IMR-90 (cell line): ENCODE measurements around the gene GFM1. TPM values are rescaled to one million over a fixed set of nuclear protein-coding genes. Genes with fewer than 3 reads are reported as not detected.
A peak's percentile ranks its signal among the peaks of the same experiment; 100 is the strongest.

Experiments used
- ATAC-seq: fragments of 200-7000 bp; cut with Tn5 transposase; 2 replicates; pipeline ENCODE4 v1.9.1; 2020; ENCODE audit warnings: low read depth, mild to moderate bottlenecking, moderate library complexity
- Bru-seq: library from RNA; stranded (reverse); fragments of 400-500 nt; gene quantifications from one replicate; lab custom pipeline; 2021; lab: Mats Ljungman, UMichigan
- BruChase-seq, 2 experiments: library from RNA; stranded (reverse); fragments of 400-500 nt; gene quantifications; one replicate each; lab custom pipeline; 2021; lab: Mats Ljungman, UMichigan
- BruUV-seq: library from RNA; stranded (reverse); fragments of 400-500 nt; replicated peaks from 2 replicates; lab custom pipeline; 2021; lab: Mats Ljungman, UMichigan
- CTCF ChIA-PET: fragments of 300-600 bp; formaldehyde crosslinking; extraction: SDS; loops from one replicate; lab custom pipeline; 2021; ENCODE audit warnings: antibody characterized with exemption; lab: Yijun Ruan, JAX
- POLR2A ChIA-PET: fragments of 300-600 bp; sonication (Branson Sonifier 250); formaldehyde crosslinking; loops from one replicate; lab custom pipeline; 2022; ENCODE audit warnings: antibody characterized with exemption; ENCODE audit not compliant: unreplicated experiment; lab: Charles Lee
- DNase-seq: peaks from one replicate; pipeline ENCODE4 v3.0.0; 2013
- H2AFZ ChIP-seq: replicated peaks from 2 replicates; pipeline ENCODE3; 2013; ENCODE audit warnings: low read length, mild to moderate bottlenecking; ENCODE audit not compliant: poor library complexity
- H2AK5ac ChIP-seq: 2 replicates; pipeline ENCODE4 v1.6.1; 2013; ENCODE audit warnings: low read depth, low read length, inconsistent platforms
- H2AK9ac ChIP-seq: replicated peaks from 2 replicates; pipeline ENCODE3; 2013; ENCODE audit warnings: mild to moderate bottlenecking, low read depth, low read length, moderate library complexity; ENCODE audit not compliant: poor library complexity
- H2BK120ac ChIP-seq: 2 replicates; pipeline ENCODE4 v1.6.1; 2013; ENCODE audit warnings: low read depth, low read length, inconsistent platforms
- H2BK15ac ChIP-seq: 3 replicates; pipeline ENCODE4 v1.6.1; 2013; ENCODE audit warnings: low read depth, low read length, inconsistent platforms
- H2BK20ac ChIP-seq: 2 replicates; pipeline ENCODE4 v1.6.1; 2013; ENCODE audit warnings: low read depth, mild to moderate bottlenecking, inconsistent platforms, low read length, moderate library complexity
- H2BK5ac ChIP-seq: 2 replicates; pipeline ENCODE4 v1.6.1; 2013; ENCODE audit warnings: mild to moderate bottlenecking, low read depth, low read length, inconsistent platforms; ENCODE audit not compliant: poor library complexity, severe bottlenecking
- H3K14ac ChIP-seq: replicated peaks from 2 replicates; pipeline ENCODE4 v1.6.1; 2013; ENCODE audit warnings: low read depth, low read length, inconsistent platforms
- H3K18ac ChIP-seq: 2 replicates; pipeline ENCODE4 v1.6.1; 2013; ENCODE audit warnings: low read depth, low read length, control low read depth
- H3K23ac ChIP-seq: 2 replicates; pipeline ENCODE4 v1.6.1; 2013; ENCODE audit warnings: low read depth, low read length, inconsistent platforms
- H3K27ac ChIP-seq: 2 replicates; pipeline ENCODE4 v1.5.1; 2013; ENCODE audit warnings: mild to moderate bottlenecking, control low read depth, low read length; ENCODE audit not compliant: insufficient read depth
- H3K27me3 ChIP-seq: 2 replicates; pipeline ENCODE4 v1.6.1; 2013; ENCODE audit warnings: low read length; ENCODE audit not compliant: control insufficient read depth, insufficient read depth
- H3K36me3 ChIP-seq: 2 replicates; pipeline ENCODE4 v1.6.1; 2013; ENCODE audit warnings: low read length, mixed read lengths; ENCODE audit not compliant: control insufficient read depth, insufficient read depth
- H3K4ac ChIP-seq: 2 replicates; pipeline ENCODE4 v1.6.1; 2013; ENCODE audit warnings: low read depth, low read length, inconsistent platforms
- H3K4me1 ChIP-seq: 2 replicates; pipeline ENCODE4 v1.6.1; 2013; ENCODE audit warnings: low read length, mixed read lengths; ENCODE audit not compliant: control insufficient read depth, insufficient read depth
- H3K4me2 ChIP-seq: 2 replicates; pipeline ENCODE4 v1.6.1; 2013; ENCODE audit warnings: low read depth, mild to moderate bottlenecking, control low read depth, low read length, moderate library complexity
- H3K4me3 ChIP-seq: 2 replicates; pipeline ENCODE4 v1.5.1; 2013; ENCODE audit warnings: low read depth, mild to moderate bottlenecking, control low read depth, low read length, moderate library complexity; ENCODE audit not compliant: insufficient read depth
- H3K56ac ChIP-seq: 2 replicates; pipeline ENCODE4 v1.6.1; 2013; ENCODE audit warnings: low read length, inconsistent platforms; ENCODE audit not compliant: insufficient read depth; ENCODE audit errors: extremely low read depth
- H3K79me1 ChIP-seq, 2 experiments: 2 replicates each; pipeline ENCODE4 v1.6.1; 2013; ENCODE audit warnings: low read length in 2 of 2, inconsistent platforms in 1 of 2, low read depth in 1 of 2
- H3K9ac ChIP-seq: 2 replicates; pipeline ENCODE4 v1.6.1; 2013; ENCODE audit warnings: low read depth, low read length, control low read depth
- H3K9me1 ChIP-seq: 2 replicates; pipeline ENCODE4 v1.6.1; 2013; ENCODE audit warnings: low read length, inconsistent platforms; ENCODE audit not compliant: insufficient read depth
- H3K9me3 ChIP-seq: 2 replicates; pipeline ENCODE4 v1.6.1; 2013; ENCODE audit warnings: low read length; ENCODE audit not compliant: control insufficient read depth, insufficient read depth
- H4K20me1 ChIP-seq: 2 replicates; pipeline ENCODE4 v1.6.1; 2013; ENCODE audit warnings: low read length, inconsistent platforms; ENCODE audit not compliant: insufficient read depth
- H4K5ac ChIP-seq: 2 replicates; pipeline ENCODE4 v1.6.1; 2013; ENCODE audit warnings: mild to moderate bottlenecking, low read depth, low read length, control low read depth
- H4K8ac ChIP-seq, 2 experiments: 2 replicates each; pipeline ENCODE4 v1.6.1; 2013; ENCODE audit warnings: low read depth in 2 of 2, low read length in 2 of 2, control low read depth in 1 of 2, inconsistent platforms in 1 of 2
- H4K91ac ChIP-seq: 2 replicates; pipeline ENCODE4 v1.6.1; 2013; ENCODE audit warnings: low read depth, low read length, inconsistent platforms; ENCODE audit not compliant: insufficient read depth
- BHLHE40 ChIP-seq: fragments of 150-350 bp; IDR thresholded peaks from 2 replicates; pipeline ENCODE4 v1.6.1; 2016; ENCODE audit warnings: mild to moderate bottlenecking, low read depth, low read length
- CEBPB ChIP-seq: IDR thresholded peaks from 2 replicates; pipeline ENCODE4 v1.6.1; 2012; ENCODE audit warnings: low read depth, low read length, improper control_type of control experiment
- CHD1 ChIP-seq: IDR thresholded peaks from 2 replicates; pipeline ENCODE4 v1.6.1; 2012; ENCODE audit warnings: low read depth, low read length, improper control_type of control experiment
- ELK1 ChIP-seq: fragments of 150-350 bp; IDR thresholded peaks from 2 replicates; pipeline ENCODE4 v1.6.1; 2016; ENCODE audit warnings: low read depth, mild to moderate bottlenecking, low read length, moderate library complexity, borderline replicate concordance
- FOS ChIP-seq: fragments of 150-350 bp; IDR thresholded peaks from 2 replicates; pipeline ENCODE4 v1.6.1; 2016; ENCODE audit warnings: low read depth, low read length
- MXI1 ChIP-seq: IDR thresholded peaks from 2 replicates; pipeline ENCODE4 v1.6.1; 2012; ENCODE audit warnings: low read depth, mild to moderate bottlenecking, low read length, moderate library complexity, borderline replicate concordance
- POLR2A ChIP-seq: IDR thresholded peaks from 2 replicates; pipeline ENCODE4 v1.6.1; 2012; ENCODE audit warnings: mild to moderate bottlenecking, low read depth, low read length
- RCOR1 ChIP-seq: IDR thresholded peaks from 2 replicates; pipeline ENCODE4 v1.6.1; 2012; ENCODE audit warnings: mild to moderate bottlenecking, low read length, improper control_type of control experiment; ENCODE audit not compliant: insufficient replicate concordance
- SMC3 ChIP-seq: fragments of 150-350 bp; IDR thresholded peaks from 2 replicates; pipeline ENCODE4 v1.6.1; 2016; ENCODE audit warnings: low read depth, mild to moderate bottlenecking, antibody characterized with exemption, low read length, moderate library complexity
- WGBS, 2 experiments: methylation state at CpG; one replicate each; pipeline versions ENCODE4 v1.1.5 to v1.1.7; 2013; ENCODE audit warnings: missing lambda C conversion rate in 2 of 2; ENCODE audit not compliant: insufficient read length in 1 of 2; ENCODE audit errors: extremely low coverage in 2 of 2; 5-methylcytosine and 5-hydroxymethylcytosine counted together
- dilution Hi-C: fragments of 300-500 bp; cut with HindIII; formaldehyde crosslinking; loops from one replicate; pipeline ENCODE4 v1.14.3; 2018; ENCODE audit warnings: low sequenced_read_pairs; ENCODE audit not compliant: unreplicated experiment
- in situ Hi-C: fragments of 300-500 bp; cut with MboI; formaldehyde crosslinking; loops from 3 replicates; pipeline ENCODE4 v1.14.3; 2019; ENCODE audit warnings: low sequenced_read_pairs, inconsistent platforms, mixed read lengths
- intact Hi-C: fragments of 100-400 bp; cut with micrococcal nuclease; formaldehyde crosslinking; loops from 2 replicates; pipeline ENCODE4 v1.10.0; 2022
- long read RNA-seq: library from polyadenylated mRNA; unstranded; transcript quantifications from one replicate; pipeline ENCODE4 v2.0.0, GENCODE V29; 2021; ENCODE audit not compliant: unreplicated experiment
- polyA plus RNA-seq, 3 experiments: library from polyadenylated mRNA; depleted of rRNA; stranded (reverse); fragments of >200 nt; gene quantifications; 2 replicates each; pipeline ENCODE4 v1.2.3, GENCODE V29; 2012; ENCODE audit warnings: low replicate concordance in 1 of 3
- total RNA-seq: library from RNA; depleted of rRNA; stranded (reverse); fragments of >200 nt; gene quantifications from 2 replicates; pipeline ENCODE4 v1.2.3, GENCODE V29; 2012; rRNA removed
- TF ChIP-seq, protein P1 (sequence below): fragments of 150-350 bp; IDR thresholded peaks from 2 replicates; pipeline ENCODE4 v1.6.1; 2017; ENCODE audit warnings: mild to moderate bottlenecking, antibody characterized with exemption, low read length, low read depth
- TF ChIP-seq, protein P2 (sequence below): conservative IDR thresholded peaks from 2 replicates; pipeline ENCODE4 v1.5.1; 2012; ENCODE audit warnings: mild to moderate bottlenecking, low read depth, low read length, improper control_type of control experiment

Gene GFM1
- total RNA-seq (36.0 and 55.0 TPM in 2 replicates), polyA plus RNA-seq (2012; rRNA removed) (9.9 and 12.4 TPM in 2 replicates), Bru-seq, nascent RNA (percentile 80 among the genes with signal in this experiment), BruChase-seq, experiment 1, labeled RNA remaining after a 6-hour chase (percentile 67 among the genes with signal in this experiment), BruChase-seq, experiment 2, labeled RNA remaining after a 2-hour chase (percentile 68 among the genes with signal in this experiment)
- polyA plus RNA-seq (2012; cell fraction: cytosol; rRNA removed): 2.3 and 2.5 TPM in 2 replicates
- 1.6 and 9.6 TPM in 2 replicates for polyA plus RNA-seq (2012; cell fraction: nucleus; rRNA removed; ENCODE audit: low replicate concordance)
- long read RNA-seq, transcript GFM1-210 (18 exons, 3,721 nt): major isoform, 46 of 54 reads
- long read RNA-seq, partial matches to known transcripts: 4 of 54 reads
- long read RNA-seq, other reads (novel, unspliced or antisense): 3 of 54 reads

GRCh38 chr3:158644345-158644908 lies at the start of gene GFM1:
GFM1 (plus strand) TSS chr3:158644527; CDS start chr3:158644635, 108 bp downstream.
- Histone ChIP-seq H3K23ac (peak within 1 kb of the TSS; percentile 21; the same call in 1 of the 2 replicates), H3K9me1 (no peaks in the 10 kb centered on the region), H2AK9ac (peak within 1 kb of the TSS; percentile 93), H4K91ac (no peak within 1 kb of the TSS; the same call in 1 of the 2 replicates), H4K20me1 (no peaks in the 10 kb centered on the region), H2BK15ac (no peak within 1 kb of the TSS), H2AFZ (peak within 1 kb of the TSS; percentile 98), H3K18ac (no peak within 1 kb of the TSS), H3K56ac (peak within 1 kb of the TSS; percentile 25), H3K4ac (peak within 1 kb of the TSS; percentile 61), H2BK5ac (peak within 1 kb of the TSS; percentile 18), H4K5ac (peak within 1 kb of the TSS; percentile 59), H3K9me3 (no peaks in the 10 kb centered on the region), H3K27me3 (no peaks in the 10 kb centered on the region), H2AK5ac (peak within 1 kb of the TSS; percentile 9; the same call in 1 of the 2 replicates), H3K27ac (peak within 1 kb of the TSS; percentile 56), H3K4me1 (no peaks in the 10 kb centered on the region), H3K14ac (peak within 1 kb of the TSS; percentile 5), H3K4me3 (peak within 1 kb of the TSS; percentile 81), H2BK120ac (no peak within 1 kb of the TSS), H3K9ac (peak within 1 kb of the TSS; percentile 74), H3K36me3 (peaks cover 5% of the 10 kb centered on the region), H3K79me1 (peaks cover 8 to 22% of the 10 kb centered on the region in 2 experiments; a peak in 3 of 4 replicates), H2BK20ac (no peak within 1 kb of the TSS), H4K8ac (peak within 1 kb of the TSS; percentile 44 to 78), H3K4me2 (peak within 1 kb of the TSS; percentile 71)
- CTCF ChIA-PET: interaction anchor here (0.5 to 2.9 kb wide), 15 partner anchors 12 to 191 kb away, joined by 3 to 9 read pairs (median 4); no protein-coding TSS in a partner anchor
- TSS peak; percentile 82 for BruUV-seq
- DNase-seq: peak; percentile 94
- ATAC-seq: peak; percentile 99
- in situ Hi-C loops: loop anchor here (25.0 kb wide), 1 partner anchor 618 kb away; no protein-coding TSS in a partner anchor
- dilution Hi-C loops: no loop called here
- intact Hi-C loops: loop anchor here (5.0 to 10.0 kb wide), 4 partner anchors 72 to 1027 kb away; partner anchors contain the start of genes MLF1 and SHOX2
- POLR2A ChIA-PET: interaction anchor here (0.6 to 0.7 kb wide), 2 partner anchors 395 to 1033 kb away, joined by 3 to 4 read pairs; no protein-coding TSS in a partner anchor
- WGBS, 2 experiments: 0% methylated on average over 19 of the region's 42 CpGs; no CpG with 5 or more reads in 1 of the 2 experiments
- peak; percentile 97 for TF ChIP-seq MXI1
- peak; percentile 63 for TF ChIP-seq SMC3
- no peak for TF ChIP-seq ELK1
- no peak for TF ChIP-seq CHD1
- peak; percentile 93 for TF ChIP-seq BHLHE40
- TF ChIP-seq POLR2A: peak; percentile 80; the same call in 1 of the 2 replicates
- no peak for TF ChIP-seq FOS
- TF ChIP-seq RCOR1: peak; percentile 39
- TF ChIP-seq, protein P1, sequence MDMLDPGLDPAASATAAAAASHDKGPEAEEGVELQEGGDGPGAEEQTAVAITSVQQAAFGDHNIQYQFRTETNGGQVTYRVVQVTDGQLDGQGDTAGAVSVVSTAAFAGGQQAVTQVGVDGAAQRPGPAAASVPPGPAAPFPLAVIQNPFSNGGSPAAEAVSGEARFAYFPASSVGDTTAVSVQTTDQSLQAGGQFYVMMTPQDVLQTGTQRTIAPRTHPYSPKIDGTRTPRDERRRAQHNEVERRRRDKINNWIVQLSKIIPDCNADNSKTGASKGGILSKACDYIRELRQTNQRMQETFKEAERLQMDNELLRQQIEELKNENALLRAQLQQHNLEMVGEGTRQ: peak; percentile 73
- TF ChIP-seq, protein P2, sequence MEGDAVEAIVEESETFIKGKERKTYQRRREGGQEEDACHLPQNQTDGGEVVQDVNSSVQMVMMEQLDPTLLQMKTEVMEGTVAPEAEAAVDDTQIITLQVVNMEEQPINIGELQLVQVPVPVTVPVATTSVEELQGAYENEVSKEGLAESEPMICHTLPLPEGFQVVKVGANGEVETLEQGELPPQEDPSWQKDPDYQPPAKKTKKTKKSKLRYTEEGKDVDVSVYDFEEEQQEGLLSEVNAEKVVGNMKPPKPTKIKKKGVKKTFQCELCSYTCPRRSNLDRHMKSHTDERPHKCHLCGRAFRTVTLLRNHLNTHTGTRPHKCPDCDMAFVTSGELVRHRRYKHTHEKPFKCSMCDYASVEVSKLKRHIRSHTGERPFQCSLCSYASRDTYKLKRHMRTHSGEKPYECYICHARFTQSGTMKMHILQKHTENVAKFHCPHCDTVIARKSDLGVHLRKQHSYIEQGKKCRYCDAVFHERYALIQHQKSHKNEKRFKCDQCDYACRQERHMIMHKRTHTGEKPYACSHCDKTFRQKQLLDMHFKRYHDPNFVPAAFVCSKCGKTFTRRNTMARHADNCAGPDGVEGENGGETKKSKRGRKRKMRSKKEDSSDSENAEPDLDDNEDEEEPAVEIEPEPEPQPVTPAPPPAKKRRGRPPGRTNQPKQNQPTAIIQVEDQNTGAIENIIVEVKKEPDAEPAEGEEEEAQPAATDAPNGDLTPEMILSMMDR: peak; percentile 96
- TF ChIP-seq CEBPB: peak; percentile 63
